DOHH2 (cell line): ENCODE results near the gene LARP7.

Experiments
- H3F3A ChIP-seq: fragments of 200-600 bp; sonication (generic), shearing (Covaris generic); 2 replicates; pipeline ENCODE4 v1.6.0; 2016; ENCODE audit warnings: antibody characterized with exemption, mild to moderate bottlenecking; ENCODE audit not compliant: control insufficient read depth, insufficient read depth
- H3K27ac ChIP-seq: fragments of 200-600 bp; sonication (generic); 2 replicates; pipeline ENCODE4 v1.5.1; 2014; ENCODE audit warnings: low read depth, mild to moderate bottlenecking, low read length, moderate library complexity
- H3K27me3 ChIP-seq: fragments of 200-600 bp; sonication (generic); 2 replicates; pipeline ENCODE4 v1.6.1; 2014; ENCODE audit warnings: mild to moderate bottlenecking, low read length, mixed read lengths; ENCODE audit not compliant: control insufficient read depth
- H3K36me3 ChIP-seq: fragments of 200-600 bp; sonication (generic); 2 replicates; pipeline ENCODE4 v1.6.1; 2014; ENCODE audit warnings: mild to moderate bottlenecking, low read length, moderate library complexity, mixed read lengths; ENCODE audit not compliant: control insufficient read depth
- H3K4me1 ChIP-seq: fragments of 200-600 bp; sonication (generic); 2 replicates; pipeline ENCODE4 v1.6.1; 2014; ENCODE audit warnings: mild to moderate bottlenecking, low read length, mixed read lengths; ENCODE audit not compliant: control insufficient read depth
- H3K4me2 ChIP-seq: fragments of 200-600 bp; sonication (generic); 2 replicates; pipeline ENCODE4 v1.6.0; 2014; ENCODE audit warnings: mild to moderate bottlenecking, low read length, moderate library complexity
- H3K4me3 ChIP-seq: fragments of 200-600 bp; sonication (generic); 2 replicates; pipeline ENCODE4 v1.5.1; 2014; ENCODE audit warnings: mild to moderate bottlenecking, low read length, mixed read lengths
- H3K79me2 ChIP-seq: fragments of 200-600 bp; sonication (generic); 2 replicates; pipeline ENCODE4 v1.6.1; 2014; ENCODE audit warnings: mild to moderate bottlenecking, low read length, mixed read lengths; ENCODE audit not compliant: control insufficient read depth
- H3K9me2 ChIP-seq: fragments of 200-600 bp; sonication (generic); replicated peaks from 2 replicates; pipeline ENCODE4 v1.6.1; 2014; ENCODE audit warnings: mild to moderate bottlenecking, low read length, mixed read lengths; ENCODE audit not compliant: control insufficient read depth
- H3K9me3 ChIP-seq: fragments of 200-600 bp; sonication (generic); 2 replicates; pipeline ENCODE4 v1.6.1; 2014; ENCODE audit warnings: antibody characterized with exemption, low read length, mixed read lengths; ENCODE audit not compliant: control insufficient read depth, insufficient read depth
- H4K20me1 ChIP-seq: fragments of 200-600 bp; sonication (generic); 2 replicates; pipeline ENCODE4 v1.6.0; 2014; ENCODE audit warnings: low read depth, mild to moderate bottlenecking, antibody characterized with exemption, low read length, moderate library complexity; ENCODE audit not compliant: control insufficient read depth, insufficient read depth
- CTCF ChIP-seq: fragments of 200-600 bp; sonication (generic); IDR thresholded peaks from one replicate; pipeline ENCODE4 v1.5.1; 2014; ENCODE audit warnings: antibody characterized with exemption, mild to moderate bottlenecking, low read depth, low read length; ENCODE audit not compliant: poor library complexity, severe bottlenecking
- EZH2phosphoT487 ChIP-seq: fragments of 200-600 bp; sonication (generic); IDR thresholded peaks from 2 replicates; pipeline ENCODE4 v1.6.1; 2017; ENCODE audit warnings: borderline replicate concordance, mild to moderate bottlenecking, antibody characterized with exemption, low read length, moderate library complexity, mixed read lengths

LARP7 gene

DNA sequence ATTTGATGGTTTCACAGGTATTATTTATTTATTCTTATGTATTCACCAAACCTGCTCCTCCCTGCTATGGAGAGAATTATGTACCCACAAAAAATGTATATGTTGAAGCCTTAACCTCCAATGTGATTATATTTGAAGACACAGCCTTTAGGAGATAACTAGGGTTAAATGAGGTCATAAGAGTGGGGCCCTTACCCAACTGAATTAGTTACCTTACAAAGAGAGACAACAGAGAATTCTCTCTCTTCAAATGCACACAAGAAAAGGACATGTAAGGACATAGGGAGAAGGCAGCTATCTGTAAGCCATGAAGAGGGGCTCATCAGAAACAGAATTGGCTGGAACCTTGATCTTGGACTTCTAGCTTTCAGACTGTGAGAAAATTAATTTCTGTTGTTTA, 44.2 kb upstream of the LARP7 start:
- peaks cover 6% of the 10 kb centered on the region; the same call in 1 of the 2 replicates for H3K36me3 ChIP-seq

GRCh38 chr4:112593438-112594133, 43.4 kb upstream of the LARP7 start:
- no peaks in the 10 kb centered on the region for H3K79me2 ChIP-seq
- H4K20me1 ChIP-seq = no peaks in the 10 kb centered on the region
- H3K9me3 ChIP-seq = no peaks in the 10 kb centered on the region
- H3K9me2 ChIP-seq = no peaks in the 10 kb centered on the region
- no peak overlapping the region for H3K4me3 ChIP-seq
- no peaks in the 10 kb centered on the region for H3F3A ChIP-seq
- no peak overlapping the region for H3K4me2 ChIP-seq
- no peaks in the 10 kb centered on the region for H3K27me3 ChIP-seq
- TF ChIP-seq EZH2phosphoT487 = no peak
- TF ChIP-seq CTCF = no peak
- H3K4me1 ChIP-seq = no peaks in the 10 kb centered on the region
- no peak overlapping the region for H3K27ac ChIP-seq
- peaks cover 3% of the 10 kb centered on the region; the same call in 1 of the 2 replicates for H3K36me3 ChIP-seq

More for the DNA sequence above, 44.2 kb upstream of the LARP7 start:
- Histone ChIP-seq H3K4me1 (no peaks in the 10 kb centered on the region), H3K9me2 (no peaks in the 10 kb centered on the region), H3K4me2 (no peak overlapping the region), H4K20me1 (no peaks in the 10 kb centered on the region), H3K27ac (no peak overlapping the region), H3K9me3 (no peaks in the 10 kb centered on the region), H3F3A (no peaks in the 10 kb centered on the region), H3K4me3 (no peak overlapping the region), H3K79me2 (no peaks in the 10 kb centered on the region), H3K27me3 (no peaks in the 10 kb centered on the region)
- TF ChIP-seq CTCF = no peak
- no peak for TF ChIP-seq EZH2phosphoT487

DNA sequence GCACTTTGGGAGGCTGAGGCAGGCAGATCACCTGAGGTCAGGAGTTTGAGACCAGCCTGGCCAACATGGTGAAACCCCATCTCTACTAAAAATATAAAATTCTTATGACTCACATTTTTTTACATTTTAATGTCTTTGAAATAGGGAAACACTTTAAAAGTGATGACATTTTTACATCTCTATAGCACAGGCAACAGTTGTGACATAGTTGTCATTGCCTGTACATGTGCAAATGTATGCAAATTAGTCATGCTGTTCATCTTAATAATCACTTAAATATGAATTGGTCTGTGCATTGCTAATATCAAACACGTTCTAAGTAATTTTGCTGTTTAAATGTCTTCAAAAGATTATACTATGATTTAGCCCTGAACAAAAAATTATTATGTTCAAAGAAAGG, 42.0 kb upstream of the LARP7 start:
- no peaks in the 10 kb centered on the region for H3K9me2 ChIP-seq
- H3K27me3 ChIP-seq = no peaks in the 10 kb centered on the region
- no peaks in the 10 kb centered on the region for H3K9me3 ChIP-seq
- no peaks in the 10 kb centered on the region for H3F3A ChIP-seq
- TF ChIP-seq EZH2phosphoT487 (no peak), CTCF (no peak)
- peaks cover 1% of the 10 kb centered on the region; the same call in 1 of the 2 replicates for H3K36me3 ChIP-seq
- no peak overlapping the region for H3K27ac ChIP-seq
- no peaks in the 10 kb centered on the region for H3K4me1 ChIP-seq
- H4K20me1 ChIP-seq = no peaks in the 10 kb centered on the region
- no peak overlapping the region for H3K4me2 ChIP-seq
- H3K4me3 ChIP-seq = no peak overlapping the region
- H3K79me2 ChIP-seq = no peaks in the 10 kb centered on the region
